ENCODE measurements around the gene INCA1. TPM values are rescaled to one million over a fixed set of nuclear protein-coding genes. Genes with fewer than 3 reads are reported as not detected.

The INCA1 gene
- total RNA-seq, 1 donor from 2014 or later = 2.2 TPM

DNA sequence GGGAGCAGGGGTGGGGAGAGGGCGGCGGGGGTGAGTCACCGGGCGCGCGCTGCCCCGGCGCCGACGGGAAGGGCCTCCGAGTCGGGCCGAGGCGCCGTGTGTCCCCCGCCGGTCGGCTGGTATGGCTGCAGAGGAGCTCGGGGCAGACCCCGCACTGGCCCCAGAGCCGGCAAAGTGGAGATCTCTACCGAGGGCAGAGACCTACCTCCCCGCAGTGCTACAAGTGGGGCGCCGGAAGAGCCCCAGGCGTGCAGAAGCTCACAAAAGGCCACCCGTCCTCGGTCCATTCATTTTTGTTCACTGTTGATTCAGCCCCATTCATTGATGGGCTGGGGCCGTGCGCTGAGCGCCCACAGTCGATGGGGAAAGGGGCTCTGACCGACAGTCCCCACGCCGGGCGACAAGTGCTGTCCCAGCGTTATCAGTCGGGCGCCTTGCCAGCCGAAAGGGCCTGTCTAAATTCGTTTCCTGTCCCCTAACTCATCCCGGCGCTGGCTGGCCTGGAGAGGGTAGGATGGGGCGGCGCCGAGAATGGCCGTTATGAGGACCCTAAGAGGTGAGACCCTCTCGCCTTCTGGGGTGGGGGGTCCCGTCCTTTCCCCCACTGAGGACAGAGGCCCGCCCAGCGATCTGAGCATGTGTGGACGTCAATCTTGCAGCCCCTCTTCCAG lies 47.1 kb downstream of the INCA1 start:
- DNase-seq (ENCODE audit: low spot score) = peak; percentile 19
- TF ChIP-seq, protein P1, sequence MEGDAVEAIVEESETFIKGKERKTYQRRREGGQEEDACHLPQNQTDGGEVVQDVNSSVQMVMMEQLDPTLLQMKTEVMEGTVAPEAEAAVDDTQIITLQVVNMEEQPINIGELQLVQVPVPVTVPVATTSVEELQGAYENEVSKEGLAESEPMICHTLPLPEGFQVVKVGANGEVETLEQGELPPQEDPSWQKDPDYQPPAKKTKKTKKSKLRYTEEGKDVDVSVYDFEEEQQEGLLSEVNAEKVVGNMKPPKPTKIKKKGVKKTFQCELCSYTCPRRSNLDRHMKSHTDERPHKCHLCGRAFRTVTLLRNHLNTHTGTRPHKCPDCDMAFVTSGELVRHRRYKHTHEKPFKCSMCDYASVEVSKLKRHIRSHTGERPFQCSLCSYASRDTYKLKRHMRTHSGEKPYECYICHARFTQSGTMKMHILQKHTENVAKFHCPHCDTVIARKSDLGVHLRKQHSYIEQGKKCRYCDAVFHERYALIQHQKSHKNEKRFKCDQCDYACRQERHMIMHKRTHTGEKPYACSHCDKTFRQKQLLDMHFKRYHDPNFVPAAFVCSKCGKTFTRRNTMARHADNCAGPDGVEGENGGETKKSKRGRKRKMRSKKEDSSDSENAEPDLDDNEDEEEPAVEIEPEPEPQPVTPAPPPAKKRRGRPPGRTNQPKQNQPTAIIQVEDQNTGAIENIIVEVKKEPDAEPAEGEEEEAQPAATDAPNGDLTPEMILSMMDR (IDR thresholded peaks at IDR 0.05; ENCODE audit: unreplicated experiment) = no peak
- Mint-ChIP-seq H3K9me3 (ENCODE audit: unreplicated experiment) (no peaks in the 10 kb centered on the region), H3K27ac (ENCODE audit: unreplicated experiment) (peak overlapping the region; percentile 75), H3K4me1 (ENCODE audit: unreplicated experiment) (peaks cover 38% of the 10 kb centered on the region), H3K36me3 (ENCODE audit: low read depth, unreplicated experiment) (peaks cover 19% of the 10 kb centered on the region), H3K4me3 (ENCODE audit: unreplicated experiment) (peak overlapping the region; percentile 87), H3K27me3 (ENCODE audit: unreplicated experiment) (peaks cover 33% of the 10 kb centered on the region)

DNA sequence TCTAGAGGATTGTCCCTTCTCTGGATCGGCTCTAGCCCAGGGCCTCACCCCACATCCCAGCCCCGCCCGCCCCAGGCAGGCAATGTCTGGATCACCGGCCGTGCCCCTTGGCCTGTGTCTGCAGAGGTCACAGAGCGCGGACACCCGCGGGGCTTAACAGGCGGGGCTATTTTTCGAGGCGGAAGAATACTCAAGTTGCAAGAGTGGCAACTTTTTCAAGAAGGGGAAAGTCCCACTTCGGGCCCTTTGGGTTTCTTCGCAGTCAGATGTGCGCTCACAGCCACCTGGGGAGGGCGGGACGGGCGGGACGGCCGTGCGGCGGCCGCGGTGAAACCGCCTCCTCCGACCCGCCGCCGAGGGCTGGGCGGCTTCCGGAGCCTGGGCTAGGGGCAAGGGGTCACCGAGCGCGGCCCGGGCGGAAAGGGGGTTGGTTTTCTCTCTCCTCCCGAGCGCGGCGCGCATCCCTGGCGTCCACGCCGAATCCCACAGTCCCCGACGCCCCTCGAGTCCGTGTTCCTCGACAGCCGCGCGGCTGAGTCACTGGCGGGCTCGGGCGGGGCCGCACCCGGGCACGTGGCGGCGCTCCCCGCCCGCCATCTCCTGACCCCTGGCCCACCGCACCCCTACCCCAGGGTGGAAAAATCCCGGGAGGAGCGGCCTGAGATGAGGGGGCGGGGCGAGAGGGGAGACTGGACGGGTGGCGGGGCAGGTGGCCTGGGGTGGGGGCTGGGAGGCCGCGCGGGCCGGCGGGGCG lies 47.8 kb downstream of the INCA1 start:
- H3K36me3 Mint-ChIP-seq (ENCODE audit: low read depth, unreplicated experiment) = peaks cover 24% of the 10 kb centered on the region
- H3K9me3 Mint-ChIP-seq (ENCODE audit: unreplicated experiment) = no peaks in the 10 kb centered on the region
- peaks cover 31% of the 10 kb centered on the region for H3K27me3 Mint-ChIP-seq (ENCODE audit: unreplicated experiment)
- peak; percentile 55 for DNase-seq (ENCODE audit: low spot score)
- TF ChIP-seq, protein P1 (IDR thresholded peaks at IDR 0.05; ENCODE audit: unreplicated experiment) = no peak
- H3K4me3 Mint-ChIP-seq (ENCODE audit: unreplicated experiment) = peak overlapping the region; percentile 83
- peak overlapping the region; percentile 13 for H3K27ac Mint-ChIP-seq (ENCODE audit: unreplicated experiment)
- peaks cover 46% of the 10 kb centered on the region for H3K4me1 Mint-ChIP-seq (ENCODE audit: unreplicated experiment)

DNA sequence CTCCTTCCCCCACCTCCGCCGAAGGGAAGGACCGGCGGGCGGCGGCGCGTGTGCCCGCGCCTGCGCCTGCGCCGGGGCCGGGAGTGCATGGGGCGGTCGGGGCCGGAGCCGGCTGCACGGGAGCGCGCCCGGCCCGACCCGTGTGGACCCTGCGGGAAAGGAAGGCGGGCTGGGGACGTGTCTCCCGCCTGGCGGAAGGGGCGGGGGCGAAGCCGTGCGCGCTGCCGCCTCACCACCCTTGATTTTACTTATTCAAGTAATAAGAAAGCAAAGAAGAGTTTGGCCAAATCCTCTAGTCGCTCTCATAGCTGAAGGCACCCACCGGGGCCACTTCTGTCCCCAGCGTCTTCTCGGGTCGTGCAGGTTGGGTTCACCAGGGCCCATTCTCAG lies 48.4 kb downstream of the INCA1 start:
- Mint-ChIP-seq H3K4me3 (ENCODE audit: unreplicated experiment) (peak overlapping the region; percentile 96), H3K27ac (ENCODE audit: unreplicated experiment) (peak overlapping the region; percentile 13), H3K9me3 (ENCODE audit: unreplicated experiment) (no peaks in the 10 kb centered on the region), H3K36me3 (ENCODE audit: low read depth, unreplicated experiment) (peaks cover 22% of the 10 kb centered on the region), H3K4me1 (ENCODE audit: unreplicated experiment) (peaks cover 44% of the 10 kb centered on the region), H3K27me3 (ENCODE audit: unreplicated experiment) (peaks cover 30% of the 10 kb centered on the region)
- TF ChIP-seq, protein P1 (IDR thresholded peaks at IDR 0.05; ENCODE audit: unreplicated experiment) = no peak
- DNase-seq (ENCODE audit: low spot score) = peak; percentile 83

DNA sequence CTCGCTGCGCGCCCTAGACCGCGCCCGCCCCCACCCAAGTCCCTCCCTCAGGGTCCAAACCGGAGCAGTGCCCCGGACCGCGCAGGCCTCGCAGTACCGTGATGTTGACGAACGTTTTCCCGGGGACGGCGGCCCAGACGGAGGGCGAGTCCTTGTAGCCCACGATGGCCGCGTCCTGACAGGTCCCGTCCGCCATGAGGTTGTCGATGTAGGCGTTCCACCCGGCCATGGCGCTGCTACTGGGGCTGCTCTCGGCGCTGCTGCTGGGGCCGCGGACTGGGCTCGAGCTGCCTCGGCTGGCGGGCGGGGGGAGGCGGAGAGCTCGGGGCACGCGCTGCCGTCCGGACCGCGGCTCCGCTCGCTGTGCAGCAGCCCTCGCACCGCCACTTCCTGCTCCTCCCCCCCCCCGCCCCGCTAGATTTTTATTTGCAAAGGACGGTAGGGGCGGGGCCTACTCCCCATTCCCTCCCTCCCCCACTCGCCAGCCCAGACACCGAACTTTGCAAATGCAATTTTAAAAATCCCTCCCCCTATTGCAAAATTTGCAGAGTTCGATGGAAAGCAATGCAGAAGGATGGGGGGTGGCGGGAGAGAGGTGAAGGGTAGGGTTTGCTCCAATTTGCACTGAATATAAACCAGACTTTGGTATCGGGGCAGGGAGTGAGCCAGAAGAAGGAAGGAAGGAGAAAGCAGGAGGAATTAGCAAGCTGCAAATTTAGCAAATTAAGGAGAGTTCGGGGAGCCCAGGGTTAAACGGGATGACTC lies 49.0 kb downstream of the INCA1 start, which contains the start of gene PFN1:
TSS of gene PFN1 (minus strand) at position 365 of the 765 bp plus-strand sequence. CDS start at position 229, 136 bp downstream.
- H3K27ac Mint-ChIP-seq (ENCODE audit: unreplicated experiment) = peak within 1 kb of the TSS; percentile 94
- peaks cover 26% of the 10 kb centered on the region for H3K27me3 Mint-ChIP-seq (ENCODE audit: unreplicated experiment)
- H3K9me3 Mint-ChIP-seq (ENCODE audit: unreplicated experiment) = no peaks in the 10 kb centered on the region
- H3K4me3 Mint-ChIP-seq (ENCODE audit: unreplicated experiment) = peak within 1 kb of the TSS; percentile 96
- TF ChIP-seq, protein P1 (IDR thresholded peaks at IDR 0.05; ENCODE audit: unreplicated experiment) = no peak
- H3K4me1 Mint-ChIP-seq (ENCODE audit: unreplicated experiment) = peaks cover 40% of the 10 kb centered on the region
- DNase-seq (ENCODE audit: low spot score) = peak; percentile 78
- peaks cover 20% of the 10 kb centered on the region for H3K36me3 Mint-ChIP-seq (ENCODE audit: low read depth, unreplicated experiment)
